ENCODE results near the gene UNK.

UNK gene, protein sequence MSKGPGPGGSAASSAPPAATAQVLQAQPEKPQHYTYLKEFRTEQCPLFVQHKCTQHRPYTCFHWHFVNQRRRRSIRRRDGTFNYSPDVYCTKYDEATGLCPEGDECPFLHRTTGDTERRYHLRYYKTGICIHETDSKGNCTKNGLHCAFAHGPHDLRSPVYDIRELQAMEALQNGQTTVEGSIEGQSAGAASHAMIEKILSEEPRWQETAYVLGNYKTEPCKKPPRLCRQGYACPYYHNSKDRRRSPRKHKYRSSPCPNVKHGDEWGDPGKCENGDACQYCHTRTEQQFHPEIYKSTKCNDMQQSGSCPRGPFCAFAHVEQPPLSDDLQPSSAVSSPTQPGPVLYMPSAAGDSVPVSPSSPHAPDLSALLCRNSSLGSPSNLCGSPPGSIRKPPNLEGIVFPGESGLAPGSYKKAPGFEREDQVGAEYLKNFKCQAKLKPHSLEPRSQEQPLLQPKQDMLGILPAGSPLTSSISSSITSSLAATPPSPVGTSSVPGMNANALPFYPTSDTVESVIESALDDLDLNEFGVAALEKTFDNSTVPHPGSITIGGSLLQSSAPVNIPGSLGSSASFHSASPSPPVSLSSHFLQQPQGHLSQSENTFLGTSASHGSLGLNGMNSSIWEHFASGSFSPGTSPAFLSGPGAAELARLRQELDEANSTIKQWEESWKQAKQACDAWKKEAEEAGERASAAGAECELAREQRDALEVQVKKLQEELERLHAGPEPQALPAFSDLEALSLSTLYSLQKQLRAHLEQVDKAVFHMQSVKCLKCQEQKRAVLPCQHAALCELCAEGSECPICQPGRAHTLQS

DNA sequence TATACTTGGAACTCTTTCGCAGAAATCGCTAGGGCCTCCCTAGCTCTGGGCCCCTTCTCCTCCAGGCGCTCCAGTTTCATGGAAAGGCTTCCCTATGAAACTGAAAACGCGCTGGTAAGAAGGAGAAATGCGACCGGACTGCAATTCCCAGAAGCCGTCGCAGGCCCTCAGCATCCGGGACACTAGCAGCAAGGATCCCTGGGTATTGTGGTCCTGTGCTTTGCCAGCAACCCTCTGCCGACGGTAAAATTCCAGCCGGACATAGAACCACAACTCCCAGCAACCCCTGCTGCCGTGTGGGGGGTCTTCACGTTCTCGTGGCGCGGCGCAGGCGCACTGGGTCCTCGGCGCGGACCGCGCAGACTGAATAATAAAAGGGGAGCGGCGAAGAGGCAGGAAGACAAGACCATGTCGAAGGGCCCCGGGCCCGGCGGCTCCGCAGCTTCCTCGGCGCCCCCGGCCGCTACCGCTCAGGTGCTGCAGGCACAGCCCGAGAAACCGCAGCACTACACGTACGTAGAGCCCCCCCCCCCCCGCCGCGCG is at the start of gene UNK:
Gene UNK, plus strand, starts transcription at position 334 of the 543 bp plus-strand sequence. Its CDS starts 75 bp downstream, at position 409.
- H3K27ac ChIP-seq: peak within 1 kb of the TSS; percentile 97
- TF ChIP-seq, protein P1, sequence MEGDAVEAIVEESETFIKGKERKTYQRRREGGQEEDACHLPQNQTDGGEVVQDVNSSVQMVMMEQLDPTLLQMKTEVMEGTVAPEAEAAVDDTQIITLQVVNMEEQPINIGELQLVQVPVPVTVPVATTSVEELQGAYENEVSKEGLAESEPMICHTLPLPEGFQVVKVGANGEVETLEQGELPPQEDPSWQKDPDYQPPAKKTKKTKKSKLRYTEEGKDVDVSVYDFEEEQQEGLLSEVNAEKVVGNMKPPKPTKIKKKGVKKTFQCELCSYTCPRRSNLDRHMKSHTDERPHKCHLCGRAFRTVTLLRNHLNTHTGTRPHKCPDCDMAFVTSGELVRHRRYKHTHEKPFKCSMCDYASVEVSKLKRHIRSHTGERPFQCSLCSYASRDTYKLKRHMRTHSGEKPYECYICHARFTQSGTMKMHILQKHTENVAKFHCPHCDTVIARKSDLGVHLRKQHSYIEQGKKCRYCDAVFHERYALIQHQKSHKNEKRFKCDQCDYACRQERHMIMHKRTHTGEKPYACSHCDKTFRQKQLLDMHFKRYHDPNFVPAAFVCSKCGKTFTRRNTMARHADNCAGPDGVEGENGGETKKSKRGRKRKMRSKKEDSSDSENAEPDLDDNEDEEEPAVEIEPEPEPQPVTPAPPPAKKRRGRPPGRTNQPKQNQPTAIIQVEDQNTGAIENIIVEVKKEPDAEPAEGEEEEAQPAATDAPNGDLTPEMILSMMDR (conservative IDR thresholded peaks at IDR 0.05): no peak

DNA sequence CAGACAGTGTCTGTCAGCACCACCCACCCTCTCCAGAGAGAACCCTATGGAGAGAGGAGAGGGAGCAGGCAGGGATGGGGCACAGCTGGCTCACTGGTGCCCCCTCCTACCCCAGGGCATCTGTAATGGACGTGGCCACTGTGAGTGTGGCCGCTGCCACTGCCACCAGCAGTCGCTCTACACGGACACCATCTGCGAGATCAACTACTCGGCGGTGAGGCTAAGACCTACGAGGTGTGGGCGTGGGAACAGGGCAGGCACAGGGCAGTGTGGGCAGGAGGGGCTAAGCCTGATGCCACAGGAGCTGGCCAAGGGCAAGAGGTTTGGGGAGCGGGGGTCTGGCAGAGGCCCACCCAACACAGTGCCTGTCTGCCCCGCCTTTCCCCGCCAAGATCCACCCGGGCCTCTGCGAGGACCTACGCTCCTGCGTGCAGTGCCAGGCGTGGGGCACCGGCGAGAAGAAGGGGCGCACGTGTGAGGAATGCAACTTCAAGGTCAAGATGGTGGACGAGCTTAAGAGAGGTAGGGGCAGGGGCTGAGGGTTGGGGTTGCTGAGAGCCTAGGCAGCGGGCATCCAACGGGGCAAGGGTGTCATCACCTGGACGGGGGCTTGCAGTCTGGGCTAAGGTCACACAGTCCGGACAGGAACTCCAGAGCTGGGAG is 48.3 kb upstream of the UNK start:
- no peak overlapping the region for H3K27ac ChIP-seq

DNA sequence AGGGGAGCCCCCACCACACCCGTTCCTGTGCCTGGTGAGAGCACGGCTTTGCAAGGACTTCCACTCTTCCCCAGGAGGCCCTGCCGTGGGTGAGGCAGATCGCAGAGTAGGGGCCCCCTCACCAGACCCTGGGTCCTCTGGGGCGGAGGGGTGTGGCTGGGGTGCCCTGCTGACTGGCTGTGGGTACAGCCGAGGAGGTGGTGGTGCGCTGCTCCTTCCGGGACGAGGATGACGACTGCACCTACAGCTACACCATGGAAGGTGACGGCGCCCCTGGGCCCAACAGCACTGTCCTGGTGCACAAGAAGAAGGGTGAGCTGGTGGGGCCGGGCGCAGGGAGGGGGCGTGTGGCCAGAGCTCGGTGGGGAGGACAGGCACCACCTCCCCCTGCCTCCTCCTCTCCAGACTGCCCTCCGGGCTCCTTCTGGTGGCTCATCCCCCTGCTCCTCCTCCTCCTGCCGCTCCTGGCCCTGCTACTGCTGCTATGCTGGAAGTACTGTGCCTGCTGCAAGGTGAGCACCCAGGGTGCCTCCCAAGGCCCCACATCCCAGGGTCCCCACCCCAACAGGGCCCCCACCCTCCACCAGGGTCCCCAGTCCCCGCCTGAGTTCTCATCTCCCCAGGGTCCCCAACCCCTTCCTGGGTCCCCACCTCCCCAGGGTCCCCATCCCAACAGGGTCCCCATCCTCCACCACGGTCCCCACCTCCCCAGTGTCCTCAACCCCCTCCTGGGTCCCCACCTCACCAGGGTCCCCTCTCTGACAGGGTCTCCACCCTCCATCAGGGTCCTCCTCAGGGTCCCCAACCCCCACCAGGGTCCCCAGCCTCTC is 47.3 kb upstream of the UNK start:
- TF ChIP-seq, protein P1 (conservative IDR thresholded peaks at IDR 0.05): no peak
- no peak overlapping the region for H3K27ac ChIP-seq

More for the DNA sequence above, 48.3 kb upstream of the UNK start:
- TF ChIP-seq, protein P1 (conservative IDR thresholded peaks at IDR 0.05): no peak

DNA sequence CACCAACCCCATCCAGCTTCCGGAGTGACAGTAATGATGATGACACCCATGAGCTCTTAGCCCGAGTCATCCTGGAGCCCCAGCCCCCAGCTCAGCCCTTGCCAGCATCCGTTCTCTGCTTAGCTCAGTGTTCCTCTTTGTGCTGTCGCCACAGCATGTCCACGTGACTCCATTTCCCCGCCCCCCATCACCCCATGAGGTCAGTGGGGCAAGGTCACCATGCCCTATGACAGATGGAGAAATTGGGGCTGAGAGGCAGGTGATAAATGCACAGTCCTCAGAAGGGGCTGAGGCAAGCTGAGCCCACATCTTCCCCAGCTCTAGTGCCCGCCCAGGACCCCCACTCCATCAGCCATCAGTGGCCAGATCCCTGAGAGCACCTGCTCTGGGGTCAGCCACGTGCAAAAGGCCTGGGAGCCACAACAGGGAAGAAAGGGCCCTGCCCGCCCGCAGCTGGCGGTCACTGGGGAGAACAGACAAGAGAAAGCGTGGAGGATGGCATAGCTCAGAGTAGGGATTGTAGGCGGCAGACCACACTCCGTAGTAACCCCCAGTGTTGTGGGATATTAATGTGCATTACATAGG is 46.3 kb upstream of the UNK start:
- no peak overlapping the region for H3K27ac ChIP-seq
- TF ChIP-seq, protein P1 (conservative IDR thresholded peaks at IDR 0.05): no peak

DNA sequence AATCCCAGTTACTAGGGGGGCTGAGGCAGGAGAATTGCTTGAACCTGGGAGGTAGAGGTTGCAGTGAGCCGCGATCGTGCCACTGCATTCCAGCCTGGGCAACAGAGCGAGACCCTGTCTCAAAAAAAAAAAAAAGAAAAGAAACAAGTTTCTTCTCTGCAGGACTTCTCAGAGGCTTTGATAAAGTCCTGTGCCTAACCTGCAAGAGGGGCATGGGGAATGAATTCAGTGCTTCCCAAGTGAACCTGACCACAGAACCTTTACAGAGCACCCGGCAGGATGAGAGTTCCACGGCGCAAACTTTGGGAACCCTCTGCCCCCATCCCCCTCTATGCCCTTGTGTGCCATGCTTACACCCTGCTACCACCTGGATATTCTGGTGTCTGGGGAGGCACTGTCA is 45.4 kb upstream of the UNK start:
- H3K27ac ChIP-seq: no peak overlapping the region
- TF ChIP-seq, protein P1 (conservative IDR thresholded peaks at IDR 0.05): no peak

DNA sequence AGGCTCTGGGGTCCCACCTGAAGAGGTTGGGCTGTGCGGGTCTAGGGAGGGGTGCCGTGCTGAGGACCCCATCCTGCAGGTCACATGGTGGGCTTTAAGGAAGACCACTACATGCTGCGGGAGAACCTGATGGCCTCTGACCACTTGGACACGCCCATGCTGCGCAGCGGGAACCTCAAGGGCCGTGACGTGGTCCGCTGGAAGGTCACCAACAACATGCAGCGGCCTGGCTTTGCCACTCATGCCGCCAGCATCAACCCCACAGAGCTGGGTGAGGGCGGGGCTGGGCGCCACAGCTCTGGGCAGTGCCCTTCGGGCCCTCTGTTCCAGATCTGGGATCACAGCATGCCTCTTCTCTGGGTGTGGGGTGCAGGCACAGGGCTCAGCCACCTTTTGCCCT is 44.8 kb upstream of the UNK start:
- TF ChIP-seq, protein P1 (conservative IDR thresholded peaks at IDR 0.05): no peak
- no peak overlapping the region for H3K27ac ChIP-seq
